ENCODE data around the gene PDK2. TPM values are rescaled to one million over a fixed set of nuclear protein-coding genes. Genes with fewer than 3 reads are reported as not detected.

The PDK2 gene
- total and polyA plus RNA-seq, 2 of the 4 experiments (the other 2 are of a cell fraction) = 26.7 to 104 TPM

- 0 out of 2 replicates have a peak overlapping the region, but pooled peaks have one; percentile 63 for H2BK20ac ChIP-seq (ENCODE audit: low read depth, low read length)
- H3K18ac ChIP-seq (ENCODE audit: low read depth, low read length) = no peak overlapping the region
- peak overlapping the region; percentile 85 for H2AFZ ChIP-seq (replicated peaks; ENCODE audit: low read length, poor library complexity)
- peak overlapping the region; percentile 95 for H2AK9ac ChIP-seq (replicated peaks; ENCODE audit: low read depth, low read length, poor library complexity)
- TF ChIP-seq RCOR1 (IDR thresholded peaks at IDR 0.05; ENCODE audit: insufficient replicate concordance, low read length) (no peak), MXI1 (IDR thresholded peaks at IDR 0.05; ENCODE audit: borderline replicate concordance, low read depth, low read length) (no peak), MAFK (IDR thresholded peaks at IDR 0.05; ENCODE audit: low read depth, low read length) (no peak), CHD1 (IDR thresholded peaks at IDR 0.05; ENCODE audit: low read depth, low read length) (no peak), POLR2A (IDR thresholded peaks at IDR 0.05; ENCODE audit: low read depth, low read length) (no peak), FOS (IDR thresholded peaks at IDR 0.05; ENCODE audit: low read depth, low read length) (no peak), SMC3 (IDR thresholded peaks at IDR 0.05; ENCODE audit: low read depth, low read length) (no peak), BHLHE40 (IDR thresholded peaks at IDR 0.05; ENCODE audit: low read depth, low read length) (no peak)
- TF ChIP-seq, protein P1, sequence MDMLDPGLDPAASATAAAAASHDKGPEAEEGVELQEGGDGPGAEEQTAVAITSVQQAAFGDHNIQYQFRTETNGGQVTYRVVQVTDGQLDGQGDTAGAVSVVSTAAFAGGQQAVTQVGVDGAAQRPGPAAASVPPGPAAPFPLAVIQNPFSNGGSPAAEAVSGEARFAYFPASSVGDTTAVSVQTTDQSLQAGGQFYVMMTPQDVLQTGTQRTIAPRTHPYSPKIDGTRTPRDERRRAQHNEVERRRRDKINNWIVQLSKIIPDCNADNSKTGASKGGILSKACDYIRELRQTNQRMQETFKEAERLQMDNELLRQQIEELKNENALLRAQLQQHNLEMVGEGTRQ (IDR thresholded peaks at IDR 0.05; ENCODE audit: low read depth, low read length) = no peak
- TF ChIP-seq, protein P2, sequence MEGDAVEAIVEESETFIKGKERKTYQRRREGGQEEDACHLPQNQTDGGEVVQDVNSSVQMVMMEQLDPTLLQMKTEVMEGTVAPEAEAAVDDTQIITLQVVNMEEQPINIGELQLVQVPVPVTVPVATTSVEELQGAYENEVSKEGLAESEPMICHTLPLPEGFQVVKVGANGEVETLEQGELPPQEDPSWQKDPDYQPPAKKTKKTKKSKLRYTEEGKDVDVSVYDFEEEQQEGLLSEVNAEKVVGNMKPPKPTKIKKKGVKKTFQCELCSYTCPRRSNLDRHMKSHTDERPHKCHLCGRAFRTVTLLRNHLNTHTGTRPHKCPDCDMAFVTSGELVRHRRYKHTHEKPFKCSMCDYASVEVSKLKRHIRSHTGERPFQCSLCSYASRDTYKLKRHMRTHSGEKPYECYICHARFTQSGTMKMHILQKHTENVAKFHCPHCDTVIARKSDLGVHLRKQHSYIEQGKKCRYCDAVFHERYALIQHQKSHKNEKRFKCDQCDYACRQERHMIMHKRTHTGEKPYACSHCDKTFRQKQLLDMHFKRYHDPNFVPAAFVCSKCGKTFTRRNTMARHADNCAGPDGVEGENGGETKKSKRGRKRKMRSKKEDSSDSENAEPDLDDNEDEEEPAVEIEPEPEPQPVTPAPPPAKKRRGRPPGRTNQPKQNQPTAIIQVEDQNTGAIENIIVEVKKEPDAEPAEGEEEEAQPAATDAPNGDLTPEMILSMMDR (conservative IDR thresholded peaks at IDR 0.05; ENCODE audit: low read depth, low read length) = no peak
- peak overlapping the region; percentile 76 for H2BK120ac ChIP-seq (ENCODE audit: low read depth, low read length)
- H3K27ac ChIP-seq (ENCODE audit: insufficient read depth, low read length) = peak overlapping the region; percentile 57
- no peaks in the 10 kb centered on the region for H3K36me3 ChIP-seq (ENCODE audit: control insufficient read depth, insufficient read depth, low read length)
- H3K79me1 ChIP-seq (ENCODE audit: low read depth in 1 of 2, low read length in 2 of 2) = peaks cover 3 to 80% of the 10 kb centered on the region in 2 experiments; a peak in 2 of 4 replicates
- CTCF ChIA-PET = interaction anchor here (0.8 to 3.1 kb wide), 3 partner anchors 29 to 31 kb away, joined by 3 to 11 read pairs (median 3); no protein-coding TSS in a partner anchor
- POLR2A ChIA-PET (ENCODE audit: unreplicated experiment) = interaction anchor here (1.3 kb wide), 1 partner anchor 30 kb away, joined by 5 read pairs; no protein-coding TSS in a partner anchor
- dilution Hi-C loops (cut with HindIII; ENCODE audit: low sequenced_read_pairs, unreplicated experiment) = no loop called here
- 83% methylated on average over 2 of the region's 9 CpGs; no CpG with 5 or more reads in 1 of the 2 experiments for WGBS, 2 experiments (ENCODE audit: extremely low coverage in 2 of 2, insufficient read length in 1 of 2)
- no peak overlapping the region for H3K56ac ChIP-seq (ENCODE audit: extremely low read depth, insufficient read depth, low read length)
- peaks cover 48% of the 10 kb centered on the region for H3K9me1 ChIP-seq (ENCODE audit: insufficient read depth, low read length)
- no peaks in the 10 kb centered on the region for H3K27me3 ChIP-seq (ENCODE audit: control insufficient read depth, insufficient read depth, low read length)
- no peak for DNase-seq
- peak overlapping the region; percentile 2 to 16; a peak in 2 of 4 replicates for H4K8ac ChIP-seq (ENCODE audit: low read depth in 2 of 2, low read length in 2 of 2)
- H4K91ac ChIP-seq (ENCODE audit: insufficient read depth, low read depth, low read length) = peak overlapping the region; percentile 51
- H3K14ac ChIP-seq (replicated peaks; ENCODE audit: low read depth, low read length) = peak overlapping the region; percentile 77
- H3K4me2 ChIP-seq (ENCODE audit: low read depth, low read length) = peak overlapping the region; percentile 79
- peak overlapping the region; percentile 41; the same call in 2 of the 3 replicates for H2BK15ac ChIP-seq (ENCODE audit: low read depth, low read length)
- no peak for ATAC-seq (ENCODE audit: low read depth)
- peak overlapping the region; percentile 93; the same call in 1 of the 2 replicates for H3K4me3 ChIP-seq (ENCODE audit: insufficient read depth, low read depth, low read length)
- intact Hi-C loops (cut with micrococcal nuclease) = no loop called here
- H4K20me1 ChIP-seq (ENCODE audit: insufficient read depth, low read length) = peaks cover 11% of the 10 kb centered on the region; the same call in 1 of the 2 replicates
- peak overlapping the region; percentile 59; the same call in 1 of the 2 replicates for H3K9ac ChIP-seq (ENCODE audit: low read depth, low read length)
- peak overlapping the region; percentile 79 for H2BK5ac ChIP-seq (ENCODE audit: low read depth, low read length, poor library complexity, severe bottlenecking)
- peak overlapping the region; percentile 86 for H3K4ac ChIP-seq (ENCODE audit: low read depth, low read length)
- H2AK5ac ChIP-seq (ENCODE audit: low read depth, low read length) = peak overlapping the region; percentile 87
- in situ Hi-C loops (cut with MboI; ENCODE audit: low sequenced_read_pairs) = no loop called here
- no peaks in the 10 kb centered on the region for H3K9me3 ChIP-seq (ENCODE audit: control insufficient read depth, insufficient read depth, low read length)
- no TSS peak for BruUV-seq (replicated peaks)
- peak overlapping the region; percentile 91; the same call in 1 of the 2 replicates for H3K23ac ChIP-seq (ENCODE audit: low read depth, low read length)
- H4K5ac ChIP-seq (ENCODE audit: low read depth, low read length) = no peak overlapping the region
- peaks cover 54% of the 10 kb centered on the region for H3K4me1 ChIP-seq (ENCODE audit: control insufficient read depth, insufficient read depth, low read length)
Measured at GRCh38 chr17:50057521-50057991, 37.6 kb upstream of the PDK2 start.
